Prostate gland (tissue), 1 donor: ENCODE measurements around the gene METTL17.

ENCODE experiments used
- POLR2A ChIP-seq: fragments of 450-650 bp; IDR thresholded peaks from one replicate; pipeline ENCODE4 v1.6.1; 2016; ENCODE audit warnings: antibody characterized with exemption, mild to moderate bottlenecking
- POLR2AphosphoS5 ChIP-seq: sonication (generic); formaldehyde crosslinking; IDR thresholded peaks from one replicate; pipeline ENCODE4 v1.6.1; 2017; ENCODE audit warnings: antibody characterized with exemption

- no peak for TF ChIP-seq POLR2A
- TF ChIP-seq POLR2AphosphoS5: no peak
These were observed 16.3 kb upstream of the METTL17 start for GRCh38 chr14:20973501-20973900.
